GM19397 (cell line): ENCODE data around the gene TTC28.

Experiments used
- ATAC-seq: cut with Tn5 transposase; IDR thresholded peaks from one replicate; pipeline ENCODE4 v1.9.1; 2021; ENCODE audit warnings: mild to moderate bottlenecking, moderate library complexity; ENCODE audit not compliant: unreplicated experiment

TTC28 gene

GRCh38 chr22:28018461-28018927 lies 661.1 kb downstream of the TTC28 start:
- ATAC-seq = no peak

GRCh38 chr22:28017859-28018258 lies 661.8 kb downstream of the TTC28 start:
- ATAC-seq = no peak

DNA sequence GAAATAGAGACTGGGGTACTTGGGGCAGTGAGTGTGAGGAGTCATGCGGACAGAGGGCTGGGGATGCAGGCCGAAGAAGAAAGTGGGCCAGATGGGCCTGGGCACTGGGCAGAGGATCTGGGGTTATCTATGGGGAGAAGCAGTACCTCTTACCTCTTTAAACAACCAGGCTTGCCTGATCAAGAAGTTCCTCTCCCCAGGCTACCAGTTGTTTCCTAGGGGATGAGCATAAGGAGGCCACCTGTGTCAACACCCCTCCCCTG lies 662.2 kb downstream of the TTC28 start:
- ATAC-seq = no peak

DNA sequence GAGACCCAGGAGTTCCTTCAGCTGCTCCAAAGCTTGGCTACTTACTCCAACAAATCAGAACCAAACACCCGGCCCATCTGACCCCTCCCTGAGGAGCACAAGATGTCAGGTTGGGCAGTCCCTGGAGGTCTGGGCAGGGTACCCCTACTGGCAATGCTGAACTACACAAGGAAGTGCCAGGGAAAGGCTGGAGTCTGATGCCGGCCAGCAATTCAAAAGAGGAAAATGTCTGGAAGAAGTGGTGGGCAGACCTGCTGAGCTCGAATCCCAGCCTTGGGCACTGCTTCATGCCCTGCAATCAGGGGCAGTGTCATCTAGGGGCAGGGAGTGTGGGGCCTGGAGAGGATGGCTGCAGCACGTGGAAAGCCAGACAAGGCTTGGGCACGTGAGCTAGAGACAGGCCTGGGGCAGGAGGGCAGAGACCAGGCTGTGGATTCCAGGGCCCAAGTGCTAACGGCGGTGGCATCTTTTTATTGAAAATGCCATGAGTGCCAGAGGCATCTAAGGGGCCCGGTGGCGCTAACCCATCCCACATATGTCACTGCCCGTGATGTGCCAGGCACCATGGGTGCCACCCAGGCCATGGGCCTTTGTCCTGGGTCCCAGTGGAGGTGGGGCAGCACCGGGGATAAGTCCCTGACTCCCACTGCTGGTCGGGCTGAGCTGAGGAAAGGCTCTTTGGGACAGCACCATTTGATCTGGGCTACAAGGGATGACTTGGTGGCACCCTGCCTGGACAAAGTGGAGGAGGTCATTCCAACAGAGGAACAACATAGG lies 662.7 kb downstream of the TTC28 start:
- ATAC-seq = no peak

DNA sequence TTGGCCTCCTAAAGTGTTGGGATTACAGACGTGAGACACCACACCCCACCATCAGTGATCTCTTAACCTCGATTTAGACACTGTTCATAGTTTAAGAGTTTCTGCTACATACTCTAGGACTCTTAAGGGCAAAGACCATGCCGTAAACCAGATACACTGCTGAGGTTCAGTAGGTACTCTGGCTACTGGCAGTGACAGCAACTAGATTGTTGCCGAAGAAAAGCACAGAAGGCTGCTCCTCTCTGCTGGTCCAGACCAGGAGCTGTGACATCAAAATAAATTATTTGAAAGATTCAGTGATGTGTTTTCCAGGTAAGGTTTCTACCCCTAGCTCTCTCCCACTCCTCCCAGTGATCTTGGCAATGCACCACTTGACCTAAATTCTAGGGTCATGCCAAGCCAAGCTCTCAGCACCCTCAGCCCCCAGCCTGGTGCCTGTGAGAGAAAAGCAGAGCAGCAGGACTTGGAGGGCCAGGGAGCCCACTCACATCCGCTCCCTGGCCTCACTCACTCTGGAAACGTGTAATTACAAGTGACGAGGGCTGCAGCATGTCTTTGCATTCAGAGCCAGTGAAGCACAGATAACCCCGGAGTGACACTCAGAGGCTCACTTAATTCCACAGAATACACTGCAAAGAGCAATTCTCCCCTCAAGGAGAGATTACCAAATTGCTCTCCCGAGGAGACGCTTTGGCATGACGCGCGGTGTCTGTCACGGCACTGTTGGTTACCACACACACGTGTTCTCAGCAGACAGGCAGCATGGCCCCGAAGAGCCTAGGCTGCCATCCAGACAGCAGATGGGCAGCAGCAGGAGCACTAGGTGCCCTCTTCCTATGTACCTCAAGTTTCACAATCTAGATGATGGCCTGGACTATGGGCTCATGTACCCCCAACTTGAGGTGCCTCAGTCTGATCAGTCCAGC lies 663.7 kb downstream of the TTC28 start:
- no peak for ATAC-seq

- ATAC-seq = no peak
Observed at GRCh38 chr22:28015046-28015425, 664.6 kb downstream of the TTC28 start.

- ATAC-seq = no peak
Observed at GRCh38 chr22:28014211-28015045, 665.2 kb downstream of the TTC28 start.

- ATAC-seq = no peak
Observed at GRCh38 chr22:28013611-28014010, 666.0 kb downstream of the TTC28 start.

GRCh38 chr22:28012832-28013460 lies 666.7 kb downstream of the TTC28 start:
- ATAC-seq = no peak

DNA sequence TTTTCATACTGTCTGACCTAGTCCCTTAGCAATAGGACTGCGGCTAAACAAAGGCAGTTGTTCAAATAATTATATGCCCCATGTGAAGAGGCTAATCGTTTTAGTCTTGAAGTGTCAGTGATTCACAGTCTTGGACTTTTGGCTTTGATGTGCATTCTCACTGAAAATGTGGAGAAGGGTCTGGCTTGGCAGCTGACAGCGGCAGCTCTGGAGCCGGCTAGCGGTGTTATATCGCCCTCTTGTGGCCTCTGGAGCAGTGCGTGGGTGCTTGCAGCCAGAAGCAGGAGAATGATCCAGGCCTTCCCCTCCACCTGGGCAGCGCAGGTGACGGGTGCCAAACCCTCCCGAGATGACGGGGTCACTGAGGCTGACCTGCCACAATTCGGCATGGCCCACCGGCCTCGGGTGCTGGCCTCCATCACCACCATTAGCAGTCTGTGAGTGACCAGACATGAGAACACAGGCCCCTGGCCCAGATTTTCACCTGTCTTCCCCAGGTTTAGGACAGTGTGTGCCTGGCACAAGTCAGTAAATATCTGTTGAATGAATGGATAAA lies 670.3 kb downstream of the TTC28 start:
- no peak for ATAC-seq

- no peak for ATAC-seq
Observed at GRCh38 chr22:28008649-28009048, 671.0 kb downstream of the TTC28 start.

DNA sequence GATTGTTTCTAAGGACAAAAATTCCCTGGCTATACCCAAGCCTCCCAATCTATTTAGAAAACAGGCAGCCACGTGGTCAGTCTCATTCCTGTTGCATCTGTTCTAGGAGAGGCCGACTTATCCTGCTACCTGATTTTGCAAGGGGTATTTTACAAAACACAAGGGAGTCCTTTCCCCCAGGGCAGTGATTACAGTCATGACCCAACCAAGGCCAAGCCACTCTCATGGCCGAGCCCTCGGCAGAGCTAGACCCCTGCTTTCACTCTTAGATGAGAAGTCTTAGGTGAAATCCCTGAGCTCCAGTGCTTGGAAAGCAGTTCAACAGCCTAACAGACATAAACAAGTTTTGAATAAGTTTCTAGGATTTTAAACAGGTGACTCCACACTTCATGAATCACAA lies 671.6 kb downstream of the TTC28 start:
- ATAC-seq = no peak

DNA sequence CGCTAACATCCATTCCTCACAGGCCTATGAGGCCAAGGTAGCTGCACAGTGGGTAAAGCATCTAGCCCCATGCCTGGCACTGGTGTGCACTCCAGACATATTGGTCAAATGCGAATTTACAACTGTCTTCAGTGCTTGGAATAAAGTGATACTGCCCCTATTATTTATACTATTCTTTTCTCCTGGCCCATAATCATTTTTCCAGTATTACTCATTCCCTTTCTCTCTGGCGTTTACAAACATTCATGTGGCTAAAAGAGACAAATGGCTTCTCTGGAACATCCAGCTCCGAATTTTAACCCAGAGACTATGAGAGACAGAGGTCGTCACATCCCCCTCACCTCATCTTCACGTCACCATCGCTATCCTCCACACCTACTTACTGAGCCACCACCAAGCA lies 673.4 kb downstream of the TTC28 start:
- no peak for ATAC-seq

- ATAC-seq = no peak
Observed at GRCh38 chr22:28005513-28005912, 674.1 kb downstream of the TTC28 start.

DNA sequence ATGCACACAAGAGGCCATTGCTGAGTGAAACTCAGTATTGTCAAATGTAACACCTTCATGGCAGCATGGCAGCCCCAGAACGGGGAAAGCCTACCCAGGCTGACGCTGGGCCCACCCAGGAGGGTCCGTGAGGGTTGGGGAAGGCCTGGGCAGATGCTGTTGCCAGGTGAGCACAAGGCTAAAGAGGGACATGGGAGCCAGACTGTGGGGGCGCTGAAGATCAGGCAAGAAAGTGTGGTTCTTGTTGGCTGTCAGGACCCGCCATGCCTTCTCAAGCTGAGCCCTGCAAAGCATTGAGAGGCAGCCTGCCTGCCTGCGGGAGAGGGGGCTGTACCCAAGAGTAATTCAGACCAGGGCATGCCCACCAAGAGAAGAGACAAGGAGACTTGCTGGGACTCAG lies 675.6 kb downstream of the TTC28 start:
- no peak for ATAC-seq

GRCh38 chr22:28002863-28003565 lies 676.6 kb downstream of the TTC28 start:
- no peak for ATAC-seq

- no peak for ATAC-seq
Observed at GRCh38 chr22:28002181-28002700, 677.4 kb downstream of the TTC28 start.

GRCh38 chr22:28001171-28001835 lies 678.3 kb downstream of the TTC28 start:
- ATAC-seq = no peak

GRCh38 chr22:28000361-28000760 lies 679.3 kb downstream of the TTC28 start:
- no peak for ATAC-seq
